Measurements from ENCODE around the gene ATXN3. TPM values are rescaled to one million over a fixed set of nuclear protein-coding genes. Genes with fewer than 3 reads are reported as not detected.

The ATXN3 gene
- total RNA-seq, 1 experiment from 2014 or later, result 27.6 TPM

DNA sequence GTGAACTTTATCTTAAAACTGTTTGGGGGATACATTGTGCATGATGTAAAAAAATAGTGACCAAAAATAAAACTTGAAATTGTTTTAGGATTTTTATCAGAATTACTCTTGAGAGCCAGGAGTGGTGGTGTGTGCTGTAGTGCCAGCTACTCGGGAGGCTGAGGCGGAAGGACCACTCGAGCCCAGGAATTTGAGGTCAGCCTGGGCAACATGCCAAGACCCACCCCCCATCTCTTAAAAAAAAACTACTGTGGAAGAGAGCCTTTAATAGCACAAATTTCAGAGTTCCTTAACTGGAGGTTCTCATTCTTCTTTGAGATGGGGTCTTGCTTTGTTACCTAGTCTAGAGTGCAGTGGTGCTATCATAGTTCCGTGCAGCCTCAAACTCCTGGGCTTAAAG, 36.9 kb upstream of the ATXN3 start:
- Histone ChIP-seq H3K36me3 (ENCODE audit: control insufficient read depth in 1 of 2, insufficient read depth in 2 of 2, low read length in 2 of 2) (peaks cover 45 to 46% of the 10 kb centered on the region in 2 experiments; a peak in 3 of 4 replicates), H3K9ac (ENCODE audit: low read length) (no peak overlapping the region), H3K4me3 (replicated peaks in 1 of 2; ENCODE audit: low read depth in 1 of 2, low read length in 2 of 2) (no peak overlapping the region), H2AFZ (ENCODE audit: low read depth, low read length, poor library complexity, severe bottlenecking) (no peak overlapping the region), H4K20me1 (ENCODE audit: insufficient read depth) (no peaks in the 10 kb centered on the region), H3K79me2 (ENCODE audit: insufficient read depth, low read length) (no peaks in the 10 kb centered on the region), H3K4me1 (ENCODE audit: control insufficient read depth in 1 of 2, insufficient read depth in 2 of 2, low read length in 2 of 2) (no peaks in the 10 kb centered on the region), H3K4me2 (ENCODE audit: low read length) (no peak overlapping the region), H3K9me2 (ENCODE audit: insufficient read depth) (no peaks in the 10 kb centered on the region), H3K27ac (ENCODE audit: low read depth, low read length) (no peak overlapping the region), H3K9me3 (ENCODE audit: control insufficient read depth in 1 of 2, insufficient read depth in 1 of 2, low read depth in 1 of 2, low read length in 2 of 2) (no peaks in the 10 kb centered on the region), H3K27me3 (ENCODE audit: insufficient read depth, low read length) (no peaks in the 10 kb centered on the region)
- CTCF ChIA-PET, result no interaction called here
- no TSS peak for BruUV-seq (replicated peaks)
- TF ChIP-seq ZFX (IDR thresholded peaks at IDR 0.05), result no peak
- TF ChIP-seq ZBTB33 (IDR thresholded peaks at IDR 0.05; ENCODE audit: extremely low read depth, insufficient replicate concordance, low read length), result no peak
- no peak for TF ChIP-seq POLR2AphosphoS5 (IDR thresholded peaks at IDR 0.05; ENCODE audit: low read depth, low read length)
- TF ChIP-seq YY1 (IDR thresholded peaks at IDR 0.05; ENCODE audit: extremely low read depth, insufficient replicate concordance, low read depth, low read length), result no peak
- TF ChIP-seq SP1 (IDR thresholded peaks at IDR 0.05; ENCODE audit: low read depth), result no peak
- TF ChIP-seq, protein P1, sequence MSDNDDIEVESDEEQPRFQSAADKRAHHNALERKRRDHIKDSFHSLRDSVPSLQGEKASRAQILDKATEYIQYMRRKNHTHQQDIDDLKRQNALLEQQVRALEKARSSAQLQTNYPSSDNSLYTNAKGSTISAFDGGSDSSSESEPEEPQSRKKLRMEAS (IDR thresholded peaks at IDR 0.05), result no peak
- TF ChIP-seq SRF (IDR thresholded peaks at IDR 0.05; ENCODE audit: low read depth), result no peak
- TF ChIP-seq TCF7L2 (IDR thresholded peaks at IDR 0.05; ENCODE audit: borderline replicate concordance, extremely low read depth, insufficient read depth, insufficient read length), result no peak
- TF ChIP-seq ZNF274 (IDR thresholded peaks at IDR 0.05; ENCODE audit: low read depth, low read length), result no peak
- TF ChIP-seq REST (IDR thresholded peaks at IDR 0.05; ENCODE audit: low read depth), result no peak
- TF ChIP-seq RAD21 (IDR thresholded peaks at IDR 0.05; ENCODE audit: low read depth), result no peak
- no peak for TF ChIP-seq FOSL1 (IDR thresholded peaks at IDR 0.05; ENCODE audit: low read depth)
- no peak for TF ChIP-seq EZH2 (IDR thresholded peaks at IDR 0.05)
- no peak for TF ChIP-seq ELF1 (IDR thresholded peaks at IDR 0.05; ENCODE audit: borderline replicate concordance, low read depth)
- TF ChIP-seq ATF3 (IDR thresholded peaks at IDR 0.05), result no peak
- TF ChIP-seq CEBPB (IDR thresholded peaks at IDR 0.05; ENCODE audit: low read depth), result no peak
- TF ChIP-seq CTCF (IDR thresholded peaks at IDR 0.05 in 2 of 3, conservative IDR thresholded peaks at IDR 0.05 in 1 of 3; ENCODE audit: borderline replicate concordance in 1 of 3, insufficient read depth in 1 of 3, low read depth in 2 of 3, low read length in 2 of 3), result no peak
- TF ChIP-seq EZH2phosphoT487 (IDR thresholded peaks at IDR 0.05; ENCODE audit: borderline replicate concordance), result no peak
- TF ChIP-seq EGR1 (IDR thresholded peaks at IDR 0.05; ENCODE audit: low read depth), result no peak
- POLR2A ChIA-PET, result no interaction called here
- DNase-seq (ENCODE audit: low read depth, low spot score) (no peak), ATAC-seq (no peak)
- RAD21 ChIA-PET (ENCODE audit: low non-redundant PET in 1 of 2, low total read pairs in 2 of 2, uncharacterized antibody in 2 of 2, unreplicated experiment in 2 of 2), result no interaction called here
- intact Hi-C loops (cut with micrococcal nuclease), result no loop called here
